ENCODE results near the gene MCC. TPM values are rescaled to one million over a fixed set of nuclear protein-coding genes. Genes with fewer than 3 reads are reported as not detected.

Gene MCC
- polyA plus RNA-seq, 1 donor (not counting 4 experiments of a cell fraction or from before 2014, with no cell fraction given) = 24.6 TPM

- FAIRE-seq = no peak
Measured at GRCh38 chr5:113085084-113085414, 403.2 kb downstream of the MCC start.

GRCh38 chr5:113084402-113085083 is 403.7 kb downstream of the MCC start:
- no peak for FAIRE-seq
- dilution Hi-C loops (cut with MboI; ENCODE audit: extremely low pct_ligation_motif_present, low sequenced_read_pairs) = no loop called here
- peaks cover 18 to 26% of the 10 kb centered on the region in 2 experiments for H3K36me3 ChIP-seq (ENCODE audit: control insufficient read depth in 2 of 2, extremely low read depth in 1 of 2, insufficient read depth in 2 of 2, low read length in 2 of 2)

More at GRCh38 chr5:113085084-113085414, 403.2 kb downstream of the MCC start:
- Histone ChIP-seq H4K20me1 (ENCODE audit: control insufficient read depth, extremely low read depth, insufficient read depth, low read length) (no peaks in the 10 kb centered on the region), H3K36me3 (ENCODE audit: control insufficient read depth in 2 of 2, extremely low read depth in 1 of 2, insufficient read depth in 2 of 2, low read length in 2 of 2) (peaks cover 21 to 30% of the 10 kb centered on the region in 2 experiments), H3K4me3 (ENCODE audit: control insufficient read depth in 2 of 3, extremely low read depth in 1 of 3, insufficient read depth in 2 of 3, low read depth in 1 of 3, low read length in 3 of 3) (no peak overlapping the region), H3K9me1 (ENCODE audit: control insufficient read depth, extremely low read depth, insufficient read depth, low read length) (no peaks in the 10 kb centered on the region), H3K79me2 (ENCODE audit: control insufficient read depth, insufficient read depth, low read length) (no peaks in the 10 kb centered on the region), H3K9me3 (ENCODE audit: control insufficient read depth, low read depth, low read length) (no peaks in the 10 kb centered on the region), H3K4me1 (ENCODE audit: control insufficient read depth, extremely low read depth, insufficient read depth, low read length) (peaks cover 10% of the 10 kb centered on the region), H3K9ac (ENCODE audit: control insufficient read depth, extremely low read depth, insufficient read depth, low read length) (no peak overlapping the region), H3K4me2 (ENCODE audit: control insufficient read depth, extremely low read depth, insufficient read depth, low read depth, low read length) (no peak overlapping the region), H3K27me3 (ENCODE audit: control insufficient read depth, extremely low read depth, insufficient read depth, low read length) (no peaks in the 10 kb centered on the region), H3K27ac (ENCODE audit: control insufficient read depth, insufficient read depth, low read length) (no peak overlapping the region), H2AFZ (ENCODE audit: control insufficient read depth, low read length) (no peak overlapping the region)
- TF ChIP-seq EZH2 (IDR thresholded peaks at IDR 0.05; ENCODE audit: low read length) = no peak
- TF ChIP-seq CTCF (optimal IDR thresholded peaks at IDR 0.05 in 1 of 3, IDR thresholded peaks at IDR 0.05 in 1 of 3, conservative IDR thresholded peaks at IDR 0.05 in 1 of 3; ENCODE audit: extremely low read depth in 1 of 3, insufficient read depth in 2 of 3, low read length in 3 of 3) = no peak
- DNase-seq (ENCODE audit: low read depth, low spot score) = no peak
- dilution Hi-C loops (cut with MboI; ENCODE audit: extremely low pct_ligation_motif_present, low sequenced_read_pairs) = no loop called here

More at GRCh38 chr5:113084402-113085083, 403.7 kb downstream of the MCC start:
- peak in 1 of 3 experiments; percentile 4 for TF ChIP-seq CTCF (optimal IDR thresholded peaks at IDR 0.05 in 1 of 3, IDR thresholded peaks at IDR 0.05 in 1 of 3, conservative IDR thresholded peaks at IDR 0.05 in 1 of 3; ENCODE audit: extremely low read depth in 1 of 3, insufficient read depth in 2 of 3, low read length in 3 of 3)
- TF ChIP-seq EZH2 (IDR thresholded peaks at IDR 0.05; ENCODE audit: low read length) = no peak
- H3K27me3 ChIP-seq (ENCODE audit: control insufficient read depth, extremely low read depth, insufficient read depth, low read length) = no peaks in the 10 kb centered on the region
- H3K4me1 ChIP-seq (ENCODE audit: control insufficient read depth, extremely low read depth, insufficient read depth, low read length) = peaks cover 10% of the 10 kb centered on the region
- H3K79me2 ChIP-seq (ENCODE audit: control insufficient read depth, insufficient read depth, low read length) = no peaks in the 10 kb centered on the region
- H3K4me3 ChIP-seq (ENCODE audit: control insufficient read depth in 2 of 3, extremely low read depth in 1 of 3, insufficient read depth in 2 of 3, low read depth in 1 of 3, low read length in 3 of 3) = no peak overlapping the region
- H3K27ac ChIP-seq (ENCODE audit: control insufficient read depth, insufficient read depth, low read length) = no peak overlapping the region
- H3K9me1 ChIP-seq (ENCODE audit: control insufficient read depth, extremely low read depth, insufficient read depth, low read length) = no peaks in the 10 kb centered on the region
- H3K4me2 ChIP-seq (ENCODE audit: control insufficient read depth, extremely low read depth, insufficient read depth, low read depth, low read length) = no peak overlapping the region
- H3K9me3 ChIP-seq (ENCODE audit: control insufficient read depth, low read depth, low read length) = no peaks in the 10 kb centered on the region
- H3K9ac ChIP-seq (ENCODE audit: control insufficient read depth, extremely low read depth, insufficient read depth, low read length) = no peak overlapping the region
- no peaks in the 10 kb centered on the region for H4K20me1 ChIP-seq (ENCODE audit: control insufficient read depth, extremely low read depth, insufficient read depth, low read length)
- DNase-seq (ENCODE audit: low read depth, low spot score) = no peak
- H2AFZ ChIP-seq (ENCODE audit: control insufficient read depth, low read length) = no peak overlapping the region
